Esophagus muscularis mucosa (tissue), 4 donors: ENCODE results near the gene SV2B. TPM values are rescaled to one million over a fixed set of nuclear protein-coding genes. Genes with fewer than 3 reads are reported as not detected.
"Not testable (repeated sequence)": the region's sequence is repeated elsewhere in the genome, so short reads cannot be mapped to it uniquely, and the experiment has no call there.

Experiments used
- DNase-seq: peaks from one replicate; pipeline ENCODE4 v3.0.0-alpha.2; 2017; ENCODE audit errors: extremely low spot score
- H3K27ac ChIP-seq, 4 donors: fragments of 200-600 bp; sonication (generic); replicated peaks in 1 of 4; 1 replicate in 3 of 4; 2 replicates in 1 of 4; pipeline ENCODE4 v1.5.1; 2016 to 2019; ENCODE audit warnings: mild to moderate bottlenecking in 1 of 4
- H3K27me3 ChIP-seq, 4 donors: fragments of 200-600 bp; sonication (generic); one replicate each; pipeline versions ENCODE4 v1.5.1 to v1.6.0; 2016 to 2019
- H3K36me3 ChIP-seq, 4 donors: fragments of 200-600 bp; sonication (generic); one replicate each; pipeline ENCODE4 v1.5.1; 2016 to 2019
- H3K4me1 ChIP-seq, 4 donors: fragments of 200-600 bp; sonication (generic); one replicate each; pipeline ENCODE4 v1.5.1; 2016 to 2019
- H3K4me3 ChIP-seq, 4 donors: fragments of 200-600 bp; sonication (generic); 1 replicate in 2 of 4; 2 replicates in 2 of 4; pipeline ENCODE4 v1.5.1; 2016 to 2019; ENCODE audit warnings: mild to moderate bottlenecking in 4 of 4, moderate library complexity in 1 of 4
- H3K9me3 ChIP-seq, 4 donors: fragments of 200-600 bp; sonication (generic); 1 replicate in 3 of 4; 2 replicates in 1 of 4; pipeline ENCODE4 v1.5.1; 2016 to 2019
- EP300 ChIP-seq: sonication (generic); formaldehyde crosslinking; IDR thresholded peaks from one replicate; pipeline ENCODE4 v1.6.1; 2017; ENCODE audit warnings: antibody characterized with exemption
- POLR2A ChIP-seq: fragments of 450-650 bp; IDR thresholded peaks from one replicate; pipeline ENCODE4 v1.6.1; 2017; ENCODE audit warnings: antibody characterized with exemption, moderate library complexity, mild to moderate bottlenecking, low read depth
- POLR2AphosphoS5 ChIP-seq, 2 donors: sonication (generic); formaldehyde crosslinking; IDR thresholded peaks; one replicate each; pipeline ENCODE4 v1.6.1; 2017; ENCODE audit warnings: antibody characterized with exemption in 2 of 2
- WGBS: methylation state at CpG from one replicate; pipeline ENCODE4 v1.1.5; 2018; 5-methylcytosine and 5-hydroxymethylcytosine counted together
- intact Hi-C: fragments of 100-400 bp; cut with DNase I; formaldehyde crosslinking; loops from one replicate; pipeline ENCODE4 v1.15.1; 2023
- total RNA-seq, 4 donors: library from RNA; depleted of rRNA; stranded (reverse); fragments of >200 nt; gene quantifications; one replicate each; pipeline versions ENCODE4 v1.1.0 to v1.2.1, GENCODE V29; 2016
- TF ChIP-seq, protein P1 (sequence below), 3 experiments: fragments of 200-600 bp in 2 of 3; fragments of 450-650 bp in 1 of 3; sonication (generic) in 2 of 3; IDR thresholded peaks; one replicate each; pipeline ENCODE4 v1.5.1; 2017 to 2019; ENCODE audit warnings: antibody characterized with exemption in 3 of 3, mild to moderate bottlenecking in 2 of 3, moderate library complexity in 1 of 3

SV2B gene
- total RNA-seq, 4 donors from 2014 or later = 1.9 to 3.0 (median 2.1) TPM

DNA sequence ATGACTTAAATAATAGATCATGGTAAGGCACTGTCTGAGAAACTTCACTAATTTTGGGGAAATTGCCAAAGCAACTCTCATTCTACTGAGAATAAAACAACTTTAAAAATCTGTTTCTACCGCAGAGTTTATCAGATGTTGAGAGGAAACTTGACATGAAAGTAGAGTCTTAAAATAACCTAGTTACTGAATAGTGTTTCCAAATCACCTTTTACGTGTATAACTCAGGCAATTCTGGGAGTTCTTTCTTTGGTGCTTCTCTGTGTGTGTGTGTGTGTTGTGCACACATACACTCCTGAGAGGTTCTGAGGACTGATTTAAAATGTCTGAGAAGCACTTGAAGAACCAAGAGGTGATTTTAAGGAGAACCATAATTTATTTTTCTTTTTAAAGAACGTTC, 236.6 kb downstream of the SV2B start:
- TF ChIP-seq EP300 (no peak), POLR2AphosphoS5 (IDR thresholded peaks at IDR 0.05) (no peak), POLR2A (no peak)
- TF ChIP-seq, protein P1, sequence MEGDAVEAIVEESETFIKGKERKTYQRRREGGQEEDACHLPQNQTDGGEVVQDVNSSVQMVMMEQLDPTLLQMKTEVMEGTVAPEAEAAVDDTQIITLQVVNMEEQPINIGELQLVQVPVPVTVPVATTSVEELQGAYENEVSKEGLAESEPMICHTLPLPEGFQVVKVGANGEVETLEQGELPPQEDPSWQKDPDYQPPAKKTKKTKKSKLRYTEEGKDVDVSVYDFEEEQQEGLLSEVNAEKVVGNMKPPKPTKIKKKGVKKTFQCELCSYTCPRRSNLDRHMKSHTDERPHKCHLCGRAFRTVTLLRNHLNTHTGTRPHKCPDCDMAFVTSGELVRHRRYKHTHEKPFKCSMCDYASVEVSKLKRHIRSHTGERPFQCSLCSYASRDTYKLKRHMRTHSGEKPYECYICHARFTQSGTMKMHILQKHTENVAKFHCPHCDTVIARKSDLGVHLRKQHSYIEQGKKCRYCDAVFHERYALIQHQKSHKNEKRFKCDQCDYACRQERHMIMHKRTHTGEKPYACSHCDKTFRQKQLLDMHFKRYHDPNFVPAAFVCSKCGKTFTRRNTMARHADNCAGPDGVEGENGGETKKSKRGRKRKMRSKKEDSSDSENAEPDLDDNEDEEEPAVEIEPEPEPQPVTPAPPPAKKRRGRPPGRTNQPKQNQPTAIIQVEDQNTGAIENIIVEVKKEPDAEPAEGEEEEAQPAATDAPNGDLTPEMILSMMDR (IDR thresholded peaks at IDR 0.05) = no peak
- Histone ChIP-seq H3K4me3 (no peak overlapping the region), H3K36me3 (no peaks in the 10 kb centered on the region), H3K27me3 (peaks cover 0 to 11% (median 2%) of the 10 kb centered on the region in 4 donors), H3K27ac (no peak overlapping the region), H3K9me3 (no peaks in the 10 kb centered on the region), H3K4me1 (no peaks in the 10 kb centered on the region)
- intact Hi-C loops = no loop called here
- 55% methylated on average over 3 of the region's 3 CpGs for WGBS
- DNase-seq = no peak

DNA sequence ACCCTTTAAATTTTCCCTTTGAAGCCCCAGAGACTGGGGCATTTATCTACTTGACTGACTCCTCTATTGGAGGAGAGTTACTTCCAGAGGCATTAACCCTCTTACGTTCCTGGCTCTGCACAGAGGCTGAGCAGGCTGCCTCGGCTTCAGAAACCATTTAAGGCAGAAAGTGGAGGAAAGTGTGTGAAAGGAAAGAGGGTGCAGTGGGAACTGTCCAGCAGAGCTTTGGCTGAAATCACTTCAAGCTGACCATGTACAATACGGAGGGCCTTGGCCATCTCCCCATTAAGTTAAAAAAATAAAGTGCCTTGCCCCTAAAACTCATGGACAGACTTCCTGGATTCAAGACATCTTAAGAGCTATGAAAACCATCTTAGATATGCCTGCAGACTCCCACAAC, 238.7 kb downstream of the SV2B start:
- H3K4me3 ChIP-seq = no peak overlapping the region
- no peak overlapping the region for H3K27ac ChIP-seq
- intact Hi-C loops = no loop called here
- DNase-seq = no peak
- H3K36me3 ChIP-seq = no peaks in the 10 kb centered on the region
- peaks cover 0 to 11% (median 2%) of the 10 kb centered on the region in 4 donors for H3K27me3 ChIP-seq
- WGBS = 2% methylated on average over 3 of the region's 3 CpGs
- TF ChIP-seq POLR2A = no peak
- no peak for TF ChIP-seq POLR2AphosphoS5 (IDR thresholded peaks at IDR 0.05)
- TF ChIP-seq EP300 = no peak
- H3K9me3 ChIP-seq = no peaks in the 10 kb centered on the region
- H3K4me1 ChIP-seq = no peaks in the 10 kb centered on the region

DNA sequence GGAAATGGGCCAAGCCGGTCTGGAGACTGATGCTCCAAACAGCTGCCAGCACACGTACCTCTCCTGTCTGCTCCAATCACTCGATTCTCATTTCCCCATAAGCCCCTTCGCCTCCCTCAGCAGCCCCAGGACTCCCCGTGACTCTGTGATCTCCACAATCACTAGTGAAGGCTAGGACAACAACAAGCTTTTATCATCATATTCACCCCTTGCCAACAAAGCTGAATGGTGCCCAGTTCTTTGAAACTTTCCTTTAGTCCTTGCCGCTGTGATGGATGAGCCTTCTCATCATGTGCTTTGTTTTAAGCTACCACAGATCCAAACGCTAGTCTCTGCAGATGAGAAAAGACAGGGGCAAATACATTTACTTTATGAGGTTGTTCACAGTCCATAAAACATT, 242.0 kb downstream of the SV2B start:
- WGBS = 67% methylated on average over 7 of the region's 7 CpGs
- TF ChIP-seq POLR2A (no peak), POLR2AphosphoS5 (IDR thresholded peaks at IDR 0.05) (no peak), EP300 (no peak)
- TF ChIP-seq, protein P1 (IDR thresholded peaks at IDR 0.05) = no peak
- H3K4me1 ChIP-seq = no peaks in the 10 kb centered on the region
- H3K27ac ChIP-seq = no peak overlapping the region
- H3K9me3 ChIP-seq = no peaks in the 10 kb centered on the region
- H3K36me3 ChIP-seq = no peaks in the 10 kb centered on the region
- H3K4me3 ChIP-seq = no peak overlapping the region
- peaks cover 0 to 11% (median 2%) of the 10 kb centered on the region in 4 donors for H3K27me3 ChIP-seq
- intact Hi-C loops = no loop called here
- DNase-seq = no peak

DNA sequence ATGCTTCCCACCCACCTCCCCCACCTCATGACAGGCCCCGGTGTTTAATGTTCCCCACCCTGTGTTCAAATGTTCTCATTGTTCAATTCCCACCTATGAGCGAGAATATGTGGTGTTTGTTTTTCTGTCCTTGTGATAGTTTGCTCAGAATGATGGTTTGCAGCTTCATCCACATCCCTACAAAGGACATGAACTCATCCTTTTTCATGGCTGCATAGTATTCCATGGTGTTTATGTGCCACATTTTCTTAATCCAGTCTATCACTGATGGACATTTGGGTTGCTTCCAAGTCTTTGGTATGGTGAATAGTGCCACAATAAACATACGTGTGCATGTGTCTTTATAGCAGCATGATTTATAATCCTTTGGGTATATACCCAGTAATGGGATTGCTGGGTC, 244.9 kb downstream of the SV2B start:
- 68% methylated on average over 3 of the region's 3 CpGs for WGBS
- H3K9me3 ChIP-seq, H3K4me1 ChIP-seq, H3K4me3 ChIP-seq, H3K27ac ChIP-seq, H3K36me3 ChIP-seq, DNase-seq, intact Hi-C loops: not testable (repeated sequence)
- H3K27me3 ChIP-seq = peaks cover 0 to 11% (median 0%) of the 10 kb centered on the region in 4 donors

DNA sequence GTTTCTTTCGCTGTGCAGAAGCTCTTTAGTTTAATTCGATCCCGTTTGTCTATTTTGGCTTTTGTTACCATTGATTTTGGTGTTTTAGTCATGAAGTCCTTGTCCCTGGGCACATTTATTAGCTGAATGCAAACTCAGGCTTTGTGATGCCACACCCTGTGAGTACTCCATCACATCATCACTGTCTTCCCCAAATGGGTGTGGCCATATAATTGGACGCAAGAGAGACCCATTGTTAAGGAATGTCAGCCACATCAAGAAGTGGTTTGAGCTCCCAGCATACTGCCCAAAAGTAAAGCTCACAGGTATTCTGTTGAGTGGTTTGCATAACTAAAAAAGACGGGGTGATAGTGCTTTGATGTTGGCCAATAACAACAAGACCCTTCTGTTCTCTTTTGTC, 245.7 kb downstream of the SV2B start:
- Histone ChIP-seq H3K27me3 (peaks cover 0 to 7% (median 0%) of the 10 kb centered on the region in 4 donors), H3K4me3 (no peak overlapping the region), H3K36me3 (no peaks in the 10 kb centered on the region), H3K27ac (no peak overlapping the region), H3K9me3 (no peaks in the 10 kb centered on the region), H3K4me1 (no peaks in the 10 kb centered on the region)
- TF ChIP-seq EP300 = no peak
- no peak for TF ChIP-seq POLR2A
- TF ChIP-seq, protein P1 (IDR thresholded peaks at IDR 0.05) = no peak
- TF ChIP-seq POLR2AphosphoS5 (IDR thresholded peaks at IDR 0.05) = no peak
- 68% methylated on average over 5 of the region's 5 CpGs for WGBS
- no peak for DNase-seq
- intact Hi-C loops = no loop called here

DNA sequence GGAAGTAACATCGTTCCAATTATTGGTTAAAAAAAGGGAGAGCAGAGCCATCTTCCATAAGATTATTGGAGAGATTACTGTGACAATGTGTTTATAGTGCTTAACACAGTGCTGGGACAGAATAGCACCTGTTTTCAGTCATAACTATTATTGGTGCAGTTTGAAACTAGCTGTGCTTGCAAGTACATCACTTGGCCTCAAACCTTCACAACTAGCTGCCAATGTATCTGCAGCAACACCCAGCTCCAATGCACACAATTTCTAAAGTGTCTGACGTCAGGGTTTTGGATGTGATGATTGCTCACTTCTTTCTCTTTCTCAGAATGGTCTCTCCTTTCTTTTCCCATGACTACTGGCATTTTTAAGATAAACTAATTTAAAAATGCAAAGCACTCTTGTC, 246.2 kb downstream of the SV2B start:
- intact Hi-C loops = no loop called here
- no peak overlapping the region for H3K27ac ChIP-seq
- peaks cover 0 to 1% (median 0%) of the 10 kb centered on the region in 4 donors for H3K27me3 ChIP-seq
- no peak for TF ChIP-seq POLR2A
- TF ChIP-seq EP300 = no peak
- no peak for DNase-seq
- H3K9me3 ChIP-seq = no peaks in the 10 kb centered on the region
- 47% methylated on average over 2 of the region's 2 CpGs for WGBS
- H3K4me3 ChIP-seq = no peak overlapping the region
- no peaks in the 10 kb centered on the region for H3K4me1 ChIP-seq
- H3K36me3 ChIP-seq = no peaks in the 10 kb centered on the region
